ENCODE results near the gene KIF1A.

GRCh38 chr2:240689975-240690374 lies 130.0 kb downstream of the KIF1A start:
- TF ChIP-seq REST (IDR thresholded peaks at IDR 0.05; ENCODE audit: insufficient replicate concordance, low read depth) (no peak), CTCF (IDR thresholded peaks at IDR 0.05; ENCODE audit: insufficient read depth, low read length) (no peak), POLR2AphosphoS5 (IDR thresholded peaks at IDR 0.05; ENCODE audit: low read depth) (no peak), SPI1 (IDR thresholded peaks at IDR 0.05; ENCODE audit: borderline replicate concordance, low read depth) (no peak), GABPA (IDR thresholded peaks at IDR 0.05; ENCODE audit: low read depth) (no peak)

Data from HL-60 (cell line).